ENCODE data around the gene ROBO4.

DNA sequence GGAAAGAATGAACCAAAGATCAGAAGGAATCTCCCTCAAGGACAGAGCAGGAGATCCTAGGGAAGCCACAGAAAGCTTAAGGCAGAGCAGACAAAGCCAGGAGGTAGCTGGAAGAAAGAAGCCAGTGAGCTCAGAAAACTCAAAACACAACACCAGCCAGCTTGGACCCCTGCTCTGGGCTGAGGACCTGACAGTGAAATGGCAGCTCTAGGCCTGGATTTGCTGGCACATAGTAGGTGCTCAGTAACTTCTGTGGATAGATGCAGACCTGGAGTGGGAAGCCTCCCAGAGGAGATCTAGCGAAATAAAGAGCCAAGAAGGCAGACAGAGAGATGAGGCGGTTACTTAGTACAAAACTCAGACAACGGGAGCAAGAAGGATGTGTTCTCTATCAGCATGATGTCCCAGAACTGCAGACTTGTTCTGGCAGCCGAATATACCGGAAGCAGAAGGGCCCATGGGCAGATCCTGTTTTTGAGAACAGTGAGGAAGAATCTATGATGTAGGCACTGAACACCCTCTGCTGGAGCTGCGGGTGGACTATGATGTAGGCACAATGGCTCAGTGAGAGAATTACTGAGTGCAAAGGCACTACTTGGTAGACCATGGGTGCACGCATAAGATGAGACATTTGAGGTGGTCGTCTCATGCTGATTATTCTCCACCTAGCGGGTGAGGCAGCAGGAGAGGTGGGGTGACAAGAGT is 4.8 kb downstream of the ROBO4 start:
- TF ChIP-seq, protein P1, sequence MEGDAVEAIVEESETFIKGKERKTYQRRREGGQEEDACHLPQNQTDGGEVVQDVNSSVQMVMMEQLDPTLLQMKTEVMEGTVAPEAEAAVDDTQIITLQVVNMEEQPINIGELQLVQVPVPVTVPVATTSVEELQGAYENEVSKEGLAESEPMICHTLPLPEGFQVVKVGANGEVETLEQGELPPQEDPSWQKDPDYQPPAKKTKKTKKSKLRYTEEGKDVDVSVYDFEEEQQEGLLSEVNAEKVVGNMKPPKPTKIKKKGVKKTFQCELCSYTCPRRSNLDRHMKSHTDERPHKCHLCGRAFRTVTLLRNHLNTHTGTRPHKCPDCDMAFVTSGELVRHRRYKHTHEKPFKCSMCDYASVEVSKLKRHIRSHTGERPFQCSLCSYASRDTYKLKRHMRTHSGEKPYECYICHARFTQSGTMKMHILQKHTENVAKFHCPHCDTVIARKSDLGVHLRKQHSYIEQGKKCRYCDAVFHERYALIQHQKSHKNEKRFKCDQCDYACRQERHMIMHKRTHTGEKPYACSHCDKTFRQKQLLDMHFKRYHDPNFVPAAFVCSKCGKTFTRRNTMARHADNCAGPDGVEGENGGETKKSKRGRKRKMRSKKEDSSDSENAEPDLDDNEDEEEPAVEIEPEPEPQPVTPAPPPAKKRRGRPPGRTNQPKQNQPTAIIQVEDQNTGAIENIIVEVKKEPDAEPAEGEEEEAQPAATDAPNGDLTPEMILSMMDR (IDR thresholded peaks at IDR 0.05): peak in 1 of 6 experiments; percentile 17
- TF ChIP-seq POLR2AphosphoS5 (IDR thresholded peaks at IDR 0.05): peak; percentile 35 to 41

Measured in upper lobe of left lung (tissue), 4 donors.